ENCODE measurements around the gene NF2. TPM values are rescaled to one million over a fixed set of nuclear protein-coding genes. Genes with fewer than 3 reads are reported as not detected.
A peak's percentile ranks its signal among the peaks of the same experiment; 100 is the strongest.

NF2 gene
- total RNA-seq, 1 experiment from 2014 or later = 159 TPM

DNA sequence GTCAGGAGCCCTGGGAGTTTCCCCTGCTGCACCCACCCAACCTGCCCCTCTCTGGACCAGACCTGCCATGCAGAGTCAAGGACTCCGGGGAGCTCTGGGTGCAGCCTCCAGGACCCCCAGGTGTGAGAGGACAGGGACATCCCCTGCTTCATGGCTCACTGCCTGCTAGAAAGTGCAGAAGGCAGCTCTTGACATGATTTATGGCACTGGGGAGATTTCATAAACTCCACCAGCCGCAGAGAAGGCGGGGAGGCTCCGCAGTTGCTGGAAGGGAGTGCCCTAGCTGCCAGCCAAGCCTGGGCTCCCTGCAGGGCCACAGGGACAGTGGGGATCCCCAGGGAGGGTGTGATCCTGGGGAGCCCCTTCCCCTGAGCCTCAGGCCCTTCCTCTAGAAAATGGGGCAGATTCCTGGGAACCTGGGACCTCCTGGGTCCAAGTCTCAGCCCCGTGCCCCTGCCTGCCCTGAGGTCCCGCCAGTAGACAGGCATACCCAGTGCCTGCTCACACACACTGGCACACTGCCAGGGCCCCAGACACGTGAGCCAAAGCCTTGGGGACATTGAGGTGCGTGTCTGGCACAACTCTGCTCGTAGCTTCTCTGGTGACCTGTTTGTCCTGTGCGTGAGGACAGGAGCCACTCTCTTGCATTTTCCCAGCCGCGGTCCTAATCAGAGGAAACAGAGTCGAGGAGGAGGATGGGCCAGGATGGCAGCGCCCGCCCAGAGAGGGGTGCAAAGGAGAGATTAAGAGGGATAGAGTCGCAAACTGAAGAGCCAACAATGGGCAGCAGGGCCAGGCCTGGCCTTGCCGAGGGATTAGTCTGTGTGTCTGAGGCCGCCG is 130.1 kb downstream of the NF2 start:
- no peaks in the 10 kb centered on the region for H3K36me3 ChIP-seq
- no peak overlapping the region for H3K4me3 ChIP-seq
- no peak for DNase-seq
- H3K9me3 ChIP-seq = no peaks in the 10 kb centered on the region
- H3K27me3 ChIP-seq = no peaks in the 10 kb centered on the region

DNA sequence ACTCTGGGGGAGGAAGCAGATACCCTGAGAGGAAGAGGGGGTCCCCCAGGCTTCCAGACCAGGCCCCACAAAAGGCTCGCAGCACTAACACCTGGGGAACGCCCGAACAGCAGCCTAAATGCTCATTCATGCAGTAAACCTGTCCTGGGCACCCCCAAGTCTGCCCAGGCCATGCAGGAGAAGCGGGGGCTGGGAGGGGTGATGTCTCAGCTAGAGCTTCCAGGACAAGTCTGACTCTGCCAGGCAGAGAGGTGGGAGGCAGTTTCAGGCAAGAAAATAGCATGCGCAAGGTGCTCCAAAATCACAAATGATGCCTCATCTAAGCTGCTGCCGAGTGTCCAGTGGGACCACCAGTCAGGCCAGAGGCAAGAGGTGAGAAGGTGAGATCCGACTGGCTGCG is 131.0 kb downstream of the NF2 start:
- no peak for DNase-seq
- Histone ChIP-seq H3K27me3 (no peaks in the 10 kb centered on the region), H3K9me3 (no peaks in the 10 kb centered on the region), H3K36me3 (no peaks in the 10 kb centered on the region), H3K4me3 (no peak overlapping the region)

DNA sequence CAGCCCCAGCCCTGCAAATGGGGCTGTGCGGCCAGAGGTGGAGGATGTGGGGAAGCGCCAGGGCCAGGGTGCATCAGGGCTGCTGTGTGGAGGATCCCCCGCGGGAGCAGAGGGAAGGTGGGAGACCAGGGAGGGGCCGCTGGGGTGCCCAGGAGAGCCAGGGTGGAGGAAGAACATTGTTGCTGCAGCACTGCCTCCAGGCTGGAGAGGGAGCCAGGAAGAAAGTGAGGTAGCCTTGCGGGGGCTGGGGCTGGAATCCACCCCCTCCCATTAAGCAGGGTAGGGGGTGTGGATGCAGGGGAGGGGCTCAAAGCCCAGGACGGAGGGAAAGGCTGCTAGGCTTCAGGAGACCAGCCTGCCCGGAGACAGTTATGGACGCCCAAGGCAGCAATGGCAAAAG is 131.4 kb downstream of the NF2 start:
- H3K27me3 ChIP-seq = no peaks in the 10 kb centered on the region
- H3K9me3 ChIP-seq = no peaks in the 10 kb centered on the region
- H3K36me3 ChIP-seq = no peaks in the 10 kb centered on the region
- no peak for DNase-seq
- H3K4me3 ChIP-seq = no peak overlapping the region

DNA sequence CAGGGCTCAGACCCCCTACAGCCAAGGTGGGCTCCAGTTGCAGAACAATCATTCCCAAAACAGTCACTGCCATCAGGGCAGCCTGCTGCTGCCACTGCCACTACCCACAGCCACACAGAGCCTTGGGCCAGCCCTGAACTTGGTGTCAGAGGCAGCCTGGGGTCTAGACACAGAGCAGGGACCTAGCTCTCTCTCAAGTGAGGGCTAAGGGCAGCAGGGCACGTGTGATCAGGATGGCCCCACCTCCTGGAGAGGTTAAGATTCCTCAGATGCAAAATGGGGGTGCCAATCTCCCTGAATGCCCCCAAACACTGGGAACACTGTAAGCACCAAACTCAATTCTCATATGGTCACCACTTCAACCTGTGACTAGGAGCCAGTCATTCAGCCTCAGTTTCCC is 132.0 kb downstream of the NF2 start:
- Histone ChIP-seq H3K9me3 (no peaks in the 10 kb centered on the region), H3K4me3 (no peak overlapping the region), H3K36me3 (no peaks in the 10 kb centered on the region), H3K27me3 (no peaks in the 10 kb centered on the region)
- DNase-seq = no peak

DNA sequence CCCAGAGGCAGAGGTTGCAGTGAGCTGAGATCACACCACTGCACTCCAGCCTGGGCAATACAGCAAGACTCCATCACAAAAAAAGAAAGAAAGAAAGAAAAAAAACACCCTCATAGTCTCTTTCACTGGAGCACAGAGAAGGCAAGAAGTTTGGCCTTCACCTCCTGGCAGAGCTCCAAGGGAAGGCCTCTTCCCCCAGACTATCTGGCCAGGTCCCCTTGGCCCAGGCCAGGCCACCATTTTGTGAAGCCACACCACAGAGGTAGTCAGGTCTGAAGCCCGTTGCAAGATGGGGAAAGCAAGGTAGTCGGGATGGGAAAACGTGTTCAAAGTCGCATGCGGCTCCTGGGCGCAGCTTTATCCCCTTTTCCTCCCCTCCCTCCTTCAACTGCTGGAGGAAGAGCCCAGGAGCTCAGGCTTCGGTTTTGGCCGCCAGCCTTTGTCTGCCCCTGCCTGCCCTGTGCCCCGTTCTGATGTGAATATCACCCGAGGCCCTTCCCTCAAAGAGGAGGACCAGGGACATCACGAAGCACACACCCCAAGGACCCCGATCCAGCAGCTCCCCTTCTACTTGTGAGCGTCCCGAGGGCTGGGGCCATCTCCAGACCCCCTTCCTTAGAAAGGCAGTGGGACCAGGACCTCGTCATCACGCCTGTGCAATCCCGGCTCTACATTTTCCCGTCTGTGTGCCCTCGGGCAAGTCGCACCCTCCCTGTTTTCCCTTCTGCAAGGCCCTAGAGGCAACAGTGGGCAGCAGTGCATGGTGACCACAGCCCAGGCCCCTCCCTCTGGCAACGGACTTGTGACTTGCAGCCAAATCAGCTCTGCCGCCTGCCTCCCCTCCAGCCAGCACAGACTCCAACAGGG is 134.1 kb downstream of the NF2 start:
- no peaks in the 10 kb centered on the region for H3K27me3 ChIP-seq
- H3K9me3 ChIP-seq = no peaks in the 10 kb centered on the region
- DNase-seq = no peak
- no peaks in the 10 kb centered on the region for H3K36me3 ChIP-seq
- H3K4me3 ChIP-seq = no peak overlapping the region

DNA sequence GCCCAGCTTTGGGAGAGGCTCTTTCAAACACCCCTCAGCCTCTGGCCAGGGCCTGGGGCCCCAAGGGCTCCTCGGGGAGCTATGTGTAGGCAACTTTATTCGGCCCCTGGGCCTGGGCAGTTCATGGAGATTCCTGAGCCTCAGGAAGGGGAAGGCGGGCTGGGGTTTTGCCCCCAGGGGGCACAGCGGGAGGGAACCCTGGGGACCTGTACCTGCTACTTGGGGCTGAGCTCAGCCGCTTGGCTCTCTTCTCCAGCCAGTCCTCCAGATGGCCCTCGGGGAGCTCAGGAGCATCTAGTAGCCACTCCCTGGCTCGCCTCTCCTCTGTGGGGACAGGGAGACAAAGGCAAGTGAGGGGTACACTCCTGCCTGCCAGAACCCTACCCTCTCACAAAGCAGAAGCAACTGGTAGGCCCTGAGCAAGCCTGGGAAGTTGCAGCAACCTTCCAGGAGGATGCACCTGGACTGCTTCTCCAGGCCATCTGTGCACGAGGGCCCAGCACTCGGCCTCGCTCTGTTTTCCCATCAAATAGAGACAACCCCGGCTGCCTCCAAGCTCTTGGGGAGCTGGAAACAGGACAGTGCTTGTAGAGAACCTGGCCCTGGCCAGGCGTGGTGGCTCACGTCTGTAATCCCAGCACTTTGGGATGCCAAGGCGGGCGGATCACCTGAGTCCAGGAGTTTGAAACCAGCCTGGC is 134.8 kb downstream of the NF2 start:
- H3K36me3 ChIP-seq = no peaks in the 10 kb centered on the region
- no peak overlapping the region for H3K4me3 ChIP-seq
- no peaks in the 10 kb centered on the region for H3K27me3 ChIP-seq
- no peak for DNase-seq
- H3K9me3 ChIP-seq = no peaks in the 10 kb centered on the region

DNA sequence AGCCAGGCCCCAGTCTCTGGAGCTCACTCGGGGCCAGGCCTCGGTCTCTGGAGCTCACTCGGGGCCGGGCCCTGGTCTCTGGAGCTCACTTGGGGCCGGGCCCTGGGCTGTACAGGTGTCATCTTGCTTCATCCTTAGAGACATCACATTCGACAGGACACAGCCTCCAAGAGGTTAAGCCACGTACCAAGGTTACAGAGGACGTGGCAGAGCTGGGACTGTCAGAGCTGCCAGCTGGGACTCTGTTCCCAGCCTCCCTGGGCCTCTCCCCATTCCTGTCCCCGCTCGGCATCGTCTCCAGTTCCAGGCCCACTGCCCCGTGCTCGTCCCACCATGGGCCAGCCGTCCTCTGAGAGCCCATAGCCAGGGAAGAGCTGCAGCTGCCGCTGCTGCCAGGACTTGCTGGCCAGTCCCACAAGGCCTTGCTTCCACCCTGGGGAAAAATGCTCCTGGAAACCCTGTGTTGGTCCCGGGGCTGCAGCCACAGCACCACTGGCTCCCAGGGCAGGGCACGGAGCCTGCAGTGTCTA is 136.0 kb downstream of the NF2 start:
- H3K4me3 ChIP-seq = no peak overlapping the region
- H3K36me3 ChIP-seq = no peaks in the 10 kb centered on the region
- no peaks in the 10 kb centered on the region for H3K27me3 ChIP-seq
- H3K9me3 ChIP-seq = no peaks in the 10 kb centered on the region
- no peak for DNase-seq

DNA sequence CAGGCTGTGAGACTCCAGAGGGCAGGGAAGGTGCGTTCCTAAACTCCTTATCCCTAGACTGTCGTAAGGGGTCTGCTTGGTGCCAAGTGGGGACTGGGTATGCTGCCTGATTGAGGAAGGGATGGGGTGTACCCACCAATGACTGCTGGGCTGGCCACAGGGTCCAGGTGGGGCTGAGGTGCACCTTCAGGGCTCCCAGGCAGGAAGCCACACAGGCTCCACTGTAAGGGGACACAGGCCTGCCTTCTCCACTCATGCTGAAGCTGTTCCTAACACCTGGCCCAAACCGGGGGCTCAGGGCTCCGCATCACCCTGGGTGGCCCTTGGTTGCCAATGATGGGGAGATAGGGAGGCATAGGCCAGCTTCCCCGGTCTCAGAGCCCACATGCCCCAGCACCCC is 136.8 kb downstream of the NF2 start:
- H3K4me3 ChIP-seq = no peak overlapping the region

DNA sequence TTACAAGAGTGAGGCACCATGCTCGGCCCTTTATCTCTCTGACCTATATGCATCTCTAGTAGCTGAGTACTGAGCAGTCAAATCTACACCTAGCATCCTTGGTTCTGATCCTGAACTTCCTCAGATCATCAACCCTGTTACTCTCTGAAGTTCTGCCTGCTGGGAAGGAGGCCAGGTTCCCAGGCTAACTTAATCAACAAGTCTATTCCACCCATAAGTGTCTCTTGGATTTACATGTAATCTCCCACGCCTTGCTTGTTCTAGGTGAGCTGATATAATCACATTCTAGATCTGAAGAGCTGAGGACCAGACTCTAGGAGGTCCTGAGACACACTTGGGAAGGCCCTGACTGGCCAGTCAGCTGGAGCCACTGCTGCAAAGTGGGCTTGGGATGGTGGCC is 138.5 kb downstream of the NF2 start:
- Histone ChIP-seq H3K9me3 (no peaks in the 10 kb centered on the region), H3K4me3 (no peak overlapping the region), H3K36me3 (no peaks in the 10 kb centered on the region), H3K27me3 (no peaks in the 10 kb centered on the region)
- DNase-seq = no peak

More for the DNA sequence above, 136.8 kb downstream of the NF2 start:
- H3K27me3 ChIP-seq = no peaks in the 10 kb centered on the region
- no peak for DNase-seq
- H3K36me3 ChIP-seq = no peaks in the 10 kb centered on the region
- H3K9me3 ChIP-seq = no peaks in the 10 kb centered on the region

DNA sequence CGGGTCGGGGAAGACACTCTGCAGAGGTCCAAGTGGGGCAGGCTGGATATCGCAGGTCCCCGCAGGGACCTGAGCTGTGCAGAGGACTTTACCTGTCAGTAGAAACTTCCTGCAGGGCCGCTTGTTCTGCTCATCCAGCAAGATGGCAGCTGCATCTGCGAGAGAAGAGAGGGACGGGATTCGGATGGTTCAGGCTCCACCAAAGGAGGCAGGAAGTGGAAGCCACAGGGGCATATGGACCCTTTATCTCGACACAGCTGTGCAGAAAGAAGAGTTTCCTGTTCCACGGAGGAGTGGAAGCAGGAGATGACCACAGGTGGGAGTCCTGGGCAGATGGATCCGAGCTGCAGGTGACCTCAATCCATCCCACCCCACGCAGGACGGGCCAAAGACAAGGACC is 138.9 kb downstream of the NF2 start:
- H3K4me3 ChIP-seq = no peak overlapping the region
- DNase-seq = no peak
- H3K9me3 ChIP-seq = no peaks in the 10 kb centered on the region

DNA sequence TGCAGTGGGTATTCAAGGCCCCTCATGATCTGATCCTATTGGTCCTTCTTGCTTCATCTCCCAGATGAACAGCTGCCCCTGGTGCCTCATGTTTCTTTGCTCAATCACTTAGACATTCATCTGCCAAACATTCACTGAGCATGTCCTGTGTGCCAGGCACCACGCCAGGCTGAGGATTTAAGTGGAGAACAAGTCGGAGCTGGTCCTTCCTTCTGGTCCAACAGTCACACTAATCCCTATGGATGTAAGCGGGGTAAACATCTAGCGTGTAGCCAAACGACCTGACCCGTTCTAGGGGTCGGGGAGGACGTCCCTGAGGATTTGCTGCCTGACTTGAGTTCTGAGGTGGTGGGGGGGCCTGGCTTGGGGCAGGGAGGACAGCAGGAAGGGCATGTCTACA is 141.5 kb downstream of the NF2 start:
- peak; percentile 95 for DNase-seq
- H3K9me3 ChIP-seq = no peaks in the 10 kb centered on the region
- no peaks in the 10 kb centered on the region for H3K27me3 ChIP-seq
- H3K4me3 ChIP-seq = no peak overlapping the region
- no peaks in the 10 kb centered on the region; the same call in 1 of the 2 replicates for H3K36me3 ChIP-seq

More for the DNA sequence above, 138.9 kb downstream of the NF2 start:
- Histone ChIP-seq H3K36me3 (no peaks in the 10 kb centered on the region), H3K27me3 (no peaks in the 10 kb centered on the region)

DNA sequence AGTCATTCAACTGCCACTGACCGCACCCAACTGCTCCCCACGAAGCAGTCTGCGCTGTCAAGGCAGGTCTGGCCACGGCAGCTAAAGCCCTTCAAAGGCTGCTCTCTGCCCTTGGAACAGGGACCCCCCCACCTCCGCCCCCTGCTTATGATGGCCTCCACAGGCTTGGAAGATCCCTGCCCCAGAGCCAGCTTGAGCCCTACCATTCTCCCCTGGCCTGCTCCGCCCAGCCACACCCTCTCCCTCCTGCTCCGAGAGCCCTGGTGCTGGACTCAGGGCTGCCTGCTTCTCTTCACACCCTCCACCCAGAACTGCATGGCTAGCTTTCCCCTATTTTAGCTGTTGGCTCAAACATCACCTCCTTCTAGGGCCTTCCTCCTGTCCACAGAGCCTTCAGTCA is 144.4 kb downstream of the NF2 start:
- no peaks in the 10 kb centered on the region for H3K9me3 ChIP-seq

More for the DNA sequence above, 144.4 kb downstream of the NF2 start:
- Histone ChIP-seq H3K36me3 (no peaks in the 10 kb centered on the region; the same call in 1 of the 2 replicates), H3K4me3 (no peak overlapping the region), H3K27me3 (no peaks in the 10 kb centered on the region)
- no peak for DNase-seq

Other genes starting within 250 kb of the NF2 start
- 49.3 and 75.2 TPM in 2 replicates for gene AP1B1, start 215.1 kb upstream of the NF2 start, total RNA-seq (2014; rRNA removed; shearing (Covaris generic); ENCODE audit: low replicate concordance)
- not detected in 2 replicates for gene RFPL1, start 165.1 kb upstream of the NF2 start, total RNA-seq (2014; rRNA removed; shearing (Covaris generic); ENCODE audit: low replicate concordance)
- not detected in 2 replicates for gene NEFH, start 123.4 kb upstream of the NF2 start, total RNA-seq (2014; rRNA removed; shearing (Covaris generic); ENCODE audit: low replicate concordance)
- 49.7 and 73.2 TPM in 2 replicates for gene THOC5, start 49.9 kb upstream of the NF2 start, total RNA-seq (2014; rRNA removed; shearing (Covaris generic); ENCODE audit: low replicate concordance)
- gene NIPSNAP1, start 22.5 kb upstream of the NF2 start, total RNA-seq (2014; rRNA removed; shearing (Covaris generic); ENCODE audit: low replicate concordance) = 49.0 and 57.0 TPM in 2 replicates
- not detected in 2 replicates for gene CABP7, start 116.4 kb downstream of the NF2 start, total RNA-seq (2014; rRNA removed; shearing (Covaris generic); ENCODE audit: low replicate concordance)
- gene ZMAT5, start 163.4 kb downstream of the NF2 start, total RNA-seq (2014; rRNA removed; shearing (Covaris generic); ENCODE audit: low replicate concordance) = 33.2 and 38.9 TPM in 2 replicates
- gene UQCR10, start 163.7 kb downstream of the NF2 start, total RNA-seq (2014; rRNA removed; shearing (Covaris generic); ENCODE audit: low replicate concordance) = 46.4 and 71.1 TPM in 2 replicates
- gene ASCC2, start 234.6 kb downstream of the NF2 start, total RNA-seq (2014; rRNA removed; shearing (Covaris generic); ENCODE audit: low replicate concordance) = 36.2 and 37.8 TPM in 2 replicates

Measured in MG63 (cell line).